OCI-LY7 (cell line): ENCODE measurements around the gene SERGEF. TPM values are rescaled to one million over a fixed set of nuclear protein-coding genes. Genes with fewer than 3 reads are reported as not detected.

Experiments used
- BruUV-seq: library from RNA; stranded (reverse); fragments of 400-500 nt; replicated peaks from 2 replicates; lab custom pipeline; 2021; lab: Mats Ljungman, UMichigan
- CTCF ChIA-PET: fragments of 300-600 bp; sonication (Branson Sonifier 250); formaldehyde crosslinking; loops from one replicate; lab custom pipeline; 2022; ENCODE audit warnings: antibody characterized with exemption; ENCODE audit not compliant: unreplicated experiment; lab: Charles Lee
- POLR2A ChIA-PET: fragments of 300-600 bp; sonication (Branson Sonifier 250); formaldehyde crosslinking; loops from one replicate; lab custom pipeline; 2022; ENCODE audit warnings: antibody characterized with exemption; lab: Charles Lee
- DNase-seq: peaks from one replicate; pipeline ENCODE4 v3.0.0-alpha.2; 2015; ENCODE audit warnings: low spot score
- H2AFZ ChIP-seq: fragments of 200-600 bp; sonication (generic), shearing (Covaris generic); 2 replicates; pipeline ENCODE4 v1.6.1; 2014; ENCODE audit warnings: mild to moderate bottlenecking, antibody characterized with exemption, low read length, moderate library complexity
- H3K27ac ChIP-seq: fragments of 200-600 bp; sonication (generic); 2 replicates; pipeline ENCODE4 v1.5.1; 2014; ENCODE audit warnings: mixed run types, low read depth, mild to moderate bottlenecking, moderate library complexity, low read length, inconsistent platforms; ENCODE audit not compliant: poor library complexity, severe bottlenecking
- H3K36me3 ChIP-seq: fragments of 200-600 bp; sonication (generic); 2 replicates; pipeline ENCODE4 v1.6.1; 2014; ENCODE audit warnings: mild to moderate bottlenecking, antibody characterized with exemption, low read length, moderate library complexity, mixed read lengths; ENCODE audit not compliant: insufficient read depth
- H3K4me1 ChIP-seq: fragments of 200-600 bp; sonication (generic); 2 replicates; pipeline ENCODE4 v1.5.1; 2014; ENCODE audit warnings: mild to moderate bottlenecking, low read length; ENCODE audit not compliant: insufficient read depth, poor library complexity, severe bottlenecking
- H3K4me2 ChIP-seq: fragments of 200-600 bp; sonication (generic); 2 replicates; pipeline ENCODE4 v1.6.1; 2014; ENCODE audit warnings: mild to moderate bottlenecking, low read length
- H3K4me3 ChIP-seq: fragments of 200-600 bp; sonication (generic); 2 replicates; pipeline ENCODE4 v1.5.1; 2014; ENCODE audit warnings: mild to moderate bottlenecking, low read depth, low read length; ENCODE audit not compliant: poor library complexity, severe bottlenecking
- H3K79me2 ChIP-seq: fragments of 200-600 bp; sonication (generic); 2 replicates; pipeline ENCODE4 v1.6.1; 2016; ENCODE audit warnings: low read depth, mild to moderate bottlenecking, low read length, moderate library complexity, mixed read lengths; ENCODE audit not compliant: insufficient read depth
- H3K9me2 ChIP-seq: fragments of 200-600 bp; sonication (generic); 2 replicates; pipeline ENCODE4 v1.6.1; 2016; ENCODE audit warnings: mild to moderate bottlenecking, low read length, mixed read lengths; ENCODE audit not compliant: insufficient read depth
- H3K9me3 ChIP-seq: fragments of 200-600 bp; sonication (generic); 2 replicates; pipeline ENCODE4 v1.6.1; 2014; ENCODE audit warnings: mild to moderate bottlenecking, mixed run types, low read length, mixed read lengths
- H4K20me1 ChIP-seq: fragments of 200-600 bp; sonication (generic); 2 replicates; pipeline ENCODE4 v1.6.1; 2014; ENCODE audit warnings: mild to moderate bottlenecking, antibody characterized with exemption, low read length, moderate library complexity, mixed read lengths; ENCODE audit not compliant: insufficient read depth
- CTCF ChIP-seq: fragments of 200-600 bp; sonication (generic); conservative IDR thresholded peaks from 2 replicates; pipeline ENCODE4 v1.5.1; 2014; ENCODE audit warnings: mild to moderate bottlenecking, antibody characterized with exemption, low read length, moderate library complexity, mixed read lengths
- EZH2phosphoT487 ChIP-seq: fragments of 200-600 bp; sonication (generic); IDR thresholded peaks from 2 replicates; pipeline ENCODE4 v1.6.1; 2018; ENCODE audit warnings: low read depth, borderline replicate concordance, mild to moderate bottlenecking, mixed run types, antibody characterized with exemption, low read length, moderate library complexity, mixed read lengths
- intact Hi-C: fragments of 100-400 bp; cut with micrococcal nuclease; formaldehyde crosslinking; loops from one replicate; pipeline ENCODE4 v1.10.0; 2022; ENCODE audit not compliant: unreplicated experiment
- total RNA-seq, 2 experiments: library from RNA; depleted of rRNA in 1 of 2; stranded (reverse); fragments of >200 nt in 1 of 2; shearing (Covaris generic) in 1 of 2; gene quantifications; 2 replicates each; pipeline ENCODE4 v1.2.3, GENCODE V29; 2014 to 2022

The SERGEF gene
- total RNA-seq, 2 experiments from 2014 or later: 35.4 to 42.2 TPM

GRCh38 chr11:17855531-17856290, 157.1 kb downstream of the SERGEF start:
- Histone ChIP-seq H3K27ac (no peak overlapping the region), H3K9me2 (no peaks in the 10 kb centered on the region), H3K4me2 (no peak overlapping the region), H3K79me2 (no peaks in the 10 kb centered on the region), H3K9me3 (no peaks in the 10 kb centered on the region), H2AFZ (no peak overlapping the region), H3K4me1 (no peaks in the 10 kb centered on the region), H4K20me1 (no peaks in the 10 kb centered on the region), H3K36me3 (no peaks in the 10 kb centered on the region), H3K4me3 (no peak overlapping the region)
- TF ChIP-seq CTCF (no peak), EZH2phosphoT487 (no peak)
- DNase-seq: no peak
- ChIA-PET CTCF (interaction anchor here (0.5 kb wide), 1 partner anchor 242 kb away, joined by 4 read pairs; no protein-coding TSS in a partner anchor), POLR2A (no interaction called here)
- intact Hi-C loops: no loop called here
- no TSS peak for BruUV-seq

GRCh38 chr11:17853280-17853679, 159.6 kb downstream of the SERGEF start:
- ChIA-PET POLR2A (interaction anchor here (0.6 to 1.4 kb wide), 3 partner anchors 12 to 266 kb away, joined by 3 to 4 read pairs (median 4); no protein-coding TSS in a partner anchor), CTCF (no interaction called here)
- H3K9me3 ChIP-seq: no peaks in the 10 kb centered on the region
- intact Hi-C loops: no loop called here
- no peaks in the 10 kb centered on the region for H4K20me1 ChIP-seq
- no peak for TF ChIP-seq EZH2phosphoT487
- TF ChIP-seq CTCF: no peak
- no peak overlapping the region for H3K4me3 ChIP-seq
- H2AFZ ChIP-seq: no peak overlapping the region
- H3K4me1 ChIP-seq: no peaks in the 10 kb centered on the region
- no peak for DNase-seq
- BruUV-seq: no TSS peak
- no peak overlapping the region for H3K27ac ChIP-seq
- no peak overlapping the region for H3K4me2 ChIP-seq
- no peaks in the 10 kb centered on the region for H3K36me3 ChIP-seq
- H3K79me2 ChIP-seq: no peaks in the 10 kb centered on the region
- no peaks in the 10 kb centered on the region for H3K9me2 ChIP-seq

GRCh38 chr11:17852246-17852645, 160.6 kb downstream of the SERGEF start:
- H3K4me2 ChIP-seq: no peak overlapping the region
- H3K36me3 ChIP-seq: no peaks in the 10 kb centered on the region
- no peaks in the 10 kb centered on the region for H3K4me1 ChIP-seq
- no peaks in the 10 kb centered on the region for H4K20me1 ChIP-seq
- TF ChIP-seq EZH2phosphoT487 (no peak), CTCF (no peak)
- H3K9me2 ChIP-seq: no peaks in the 10 kb centered on the region
- H3K27ac ChIP-seq: no peak overlapping the region
- H3K79me2 ChIP-seq: no peaks in the 10 kb centered on the region
- intact Hi-C loops: no loop called here
- DNase-seq: no peak
- no TSS peak for BruUV-seq
- ChIA-PET CTCF (no interaction called here), POLR2A (interaction anchor here (1.0 kb wide), 1 partner anchor 11 kb away, joined by 3 read pairs; no protein-coding TSS in a partner anchor)
- no peak overlapping the region for H2AFZ ChIP-seq
- no peaks in the 10 kb centered on the region for H3K9me3 ChIP-seq
- H3K4me3 ChIP-seq: no peak overlapping the region
